Left ventricle myocardium superior (tissue), 1 donor: ENCODE results near the gene CCDC12. TPM values are rescaled to one million over a fixed set of nuclear protein-coding genes. Genes with fewer than 3 reads are reported as not detected.

Experiments used
- ATAC-seq: fragments of 200-7000 bp; cut with Tn5 transposase; one replicate; pipeline ENCODE4 v1.9.1; 2020; ENCODE audit warnings: mild to moderate bottlenecking, moderate library complexity
- DNase-seq: peaks from one replicate; pipeline ENCODE4 v3.0.0-alpha.2; 2020
- intact Hi-C: fragments of 100-400 bp; cut with micrococcal nuclease; formaldehyde crosslinking; loops from one replicate; pipeline ENCODE4 v1.11.0; 2022
- total RNA-seq: library from RNA; stranded (reverse); fragmentation: NEBNext Ultra II Directional; extraction: Animal tissue kit (Norgen Biotek cat#: 25700); gene quantifications from one replicate; pipeline ENCODE4 v1.2.1, GENCODE V29; 2021
- donor health status: DM: no; HTN: yes; CAD: no; lungs with severe emphysema.

CCDC12 gene
- total RNA-seq, 1 donor from 2014 or later = 29.6 TPM

GRCh38 chr3:46931631-46932331 is 44.8 kb downstream of the CCDC12 start:
- ATAC-seq (no peak), DNase-seq (peak; percentile 76)
- intact Hi-C loops = no loop called here

DNA sequence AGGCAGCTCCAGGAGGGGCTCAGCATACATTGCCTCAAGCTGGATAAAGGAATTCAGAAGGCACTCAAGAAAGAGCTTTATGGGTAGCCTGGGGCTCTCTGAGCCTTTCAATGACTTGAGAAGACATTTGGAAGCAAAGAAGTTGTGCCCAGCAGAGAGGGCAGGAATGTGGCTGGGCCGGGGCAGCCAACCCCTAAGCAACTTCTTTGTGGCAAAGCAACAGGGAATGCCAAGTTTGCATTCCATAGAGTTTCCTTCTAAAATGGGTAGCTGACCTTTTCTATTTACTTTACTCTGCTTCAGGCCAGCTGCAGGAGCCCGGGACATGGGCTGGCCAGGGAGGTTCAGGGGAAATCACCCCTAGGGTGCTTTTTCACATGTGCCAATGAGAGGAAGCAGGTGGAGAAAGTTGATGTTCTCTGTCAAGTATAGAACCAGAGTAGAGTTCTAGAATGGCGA is 45.6 kb downstream of the CCDC12 start:
- intact Hi-C loops = no loop called here
- no peak for ATAC-seq
- DNase-seq = no peak

- intact Hi-C loops = no loop called here
- DNase-seq (peak; percentile 48), ATAC-seq (no peak)
Measured at GRCh38 chr3:46930166-46930944, 46.2 kb downstream of the CCDC12 start.

GRCh38 chr3:46929324-46929723 is 47.2 kb downstream of the CCDC12 start:
- intact Hi-C loops = loop anchor here (5.0 kb wide), 1 partner anchor 68 kb away; no protein-coding TSS in a partner anchor
- peak; percentile 80 for DNase-seq
- ATAC-seq = peak; percentile 73

DNA sequence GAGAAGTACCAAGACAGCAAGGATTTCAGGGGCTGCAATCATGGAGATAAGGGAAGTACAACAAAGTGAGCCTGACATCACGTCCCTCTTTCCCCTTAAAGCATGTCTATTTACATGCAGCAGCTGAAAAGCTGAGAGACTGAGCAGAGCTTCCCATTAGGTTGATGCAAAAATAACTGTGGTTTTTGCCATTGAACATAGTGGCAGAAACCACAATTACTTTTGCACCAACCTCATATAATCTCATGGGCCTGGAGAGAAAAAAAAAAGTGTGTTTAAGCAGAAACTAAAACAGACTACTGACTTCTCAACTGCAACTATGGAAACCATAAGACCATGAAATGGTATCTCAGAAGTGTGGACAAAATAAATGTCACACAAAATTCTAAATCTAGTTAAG is 48.3 kb downstream of the CCDC12 start:
- ATAC-seq (no peak), DNase-seq (no peak)
- intact Hi-C loops = loop anchor here (5.0 kb wide), 1 partner anchor 69 kb away; no protein-coding TSS in a partner anchor

DNA sequence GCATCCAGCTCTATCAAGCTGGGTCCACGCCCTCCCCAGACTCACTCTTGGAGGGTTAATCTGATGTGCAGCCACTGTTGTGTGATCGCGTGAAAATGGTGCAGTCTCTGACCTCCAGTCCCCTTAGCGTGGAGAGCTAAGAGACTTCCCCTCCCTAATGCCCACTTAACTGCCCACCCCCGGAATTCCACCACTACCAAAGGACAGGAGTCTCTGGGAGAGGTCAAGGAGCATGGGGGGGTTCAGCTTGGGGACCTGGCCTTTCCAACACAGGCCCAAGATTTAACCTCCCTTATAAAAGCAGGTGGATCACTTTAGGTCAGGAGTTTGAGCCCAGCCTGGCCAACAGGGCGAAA is 48.8 kb downstream of the CCDC12 start:
- DNase-seq = no peak
- intact Hi-C loops = loop anchor here (5.0 kb wide), 1 partner anchor 70 kb away; no protein-coding TSS in a partner anchor
- no peak for ATAC-seq

DNA sequence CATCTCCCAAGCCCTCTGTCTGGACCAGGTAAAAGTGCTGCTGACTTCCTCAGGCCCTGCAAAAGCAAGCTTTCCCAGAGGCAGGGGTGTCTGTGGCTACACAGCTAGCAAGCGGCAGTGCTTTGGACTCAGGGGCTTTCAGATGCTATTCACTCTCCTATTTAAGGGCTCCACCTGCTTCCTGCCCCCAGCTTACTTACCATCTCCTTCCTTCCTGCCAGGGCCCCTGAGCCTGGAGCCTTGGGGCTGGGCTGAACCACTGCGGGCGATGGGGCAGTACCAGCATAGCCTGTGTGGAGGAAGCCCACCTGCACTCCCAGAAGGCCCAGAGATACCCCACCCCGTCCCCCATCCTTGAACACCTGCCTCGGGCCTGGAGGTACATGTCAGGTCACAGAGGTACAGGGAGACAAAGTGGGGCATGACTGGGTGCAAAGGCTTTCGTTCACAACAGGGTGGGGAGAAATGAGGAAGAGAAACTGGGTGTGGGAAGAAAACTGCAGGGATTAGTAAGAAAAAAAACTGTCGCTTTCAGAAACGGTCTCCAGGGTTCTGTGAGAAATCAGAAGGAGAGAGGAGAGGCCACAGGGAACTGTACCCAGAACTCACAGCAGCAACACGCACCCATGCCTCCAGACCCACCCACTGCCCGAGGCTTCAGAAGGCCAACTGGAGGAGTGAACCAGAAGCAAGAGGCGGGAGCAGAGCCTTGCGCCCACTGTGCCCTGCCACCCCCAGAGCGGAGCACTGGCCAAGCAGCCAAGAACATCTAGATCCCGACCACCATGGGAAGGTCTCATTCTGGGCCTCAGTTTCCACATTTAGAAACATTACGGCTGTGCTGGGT is 49.5 kb downstream of the CCDC12 start:
- no peak for ATAC-seq
- intact Hi-C loops = loop anchor here (5.0 kb wide), 1 partner anchor 70 kb away; no protein-coding TSS in a partner anchor
- DNase-seq = peak; percentile 40

GRCh38 chr3:46926447-46926846 is 50.1 kb downstream of the CCDC12 start:
- DNase-seq (no peak), ATAC-seq (no peak)
- intact Hi-C loops = loop anchor here (5.0 kb wide), 1 partner anchor 71 kb away; no protein-coding TSS in a partner anchor

GRCh38 chr3:46926039-46926438 is 50.5 kb downstream of the CCDC12 start:
- intact Hi-C loops = loop anchor here (5.0 kb wide), 1 partner anchor 71 kb away; no protein-coding TSS in a partner anchor
- DNase-seq (no peak), ATAC-seq (peak; percentile 16)

DNA sequence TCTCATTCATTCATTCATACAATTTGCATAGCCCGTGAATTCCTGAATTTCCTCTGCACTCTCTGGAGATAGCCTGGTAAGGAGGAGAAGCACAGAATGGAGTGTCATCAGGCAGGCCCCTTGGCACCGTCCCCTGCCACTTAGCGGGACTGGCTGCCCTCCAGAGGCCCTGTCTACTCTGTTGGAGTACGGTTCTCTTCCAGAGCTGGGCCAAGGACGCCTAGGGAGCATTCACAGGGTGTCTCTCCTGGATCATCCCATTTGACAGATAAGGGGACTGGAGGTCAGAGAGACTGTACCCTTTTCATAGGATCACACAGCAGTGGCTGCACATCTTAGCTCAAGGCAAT is 51.0 kb downstream of the CCDC12 start:
- ATAC-seq = peak; percentile 80
- peak; percentile 91 for DNase-seq
- intact Hi-C loops = loop anchor here (5.0 kb wide), 1 partner anchor 72 kb away; no protein-coding TSS in a partner anchor

DNA sequence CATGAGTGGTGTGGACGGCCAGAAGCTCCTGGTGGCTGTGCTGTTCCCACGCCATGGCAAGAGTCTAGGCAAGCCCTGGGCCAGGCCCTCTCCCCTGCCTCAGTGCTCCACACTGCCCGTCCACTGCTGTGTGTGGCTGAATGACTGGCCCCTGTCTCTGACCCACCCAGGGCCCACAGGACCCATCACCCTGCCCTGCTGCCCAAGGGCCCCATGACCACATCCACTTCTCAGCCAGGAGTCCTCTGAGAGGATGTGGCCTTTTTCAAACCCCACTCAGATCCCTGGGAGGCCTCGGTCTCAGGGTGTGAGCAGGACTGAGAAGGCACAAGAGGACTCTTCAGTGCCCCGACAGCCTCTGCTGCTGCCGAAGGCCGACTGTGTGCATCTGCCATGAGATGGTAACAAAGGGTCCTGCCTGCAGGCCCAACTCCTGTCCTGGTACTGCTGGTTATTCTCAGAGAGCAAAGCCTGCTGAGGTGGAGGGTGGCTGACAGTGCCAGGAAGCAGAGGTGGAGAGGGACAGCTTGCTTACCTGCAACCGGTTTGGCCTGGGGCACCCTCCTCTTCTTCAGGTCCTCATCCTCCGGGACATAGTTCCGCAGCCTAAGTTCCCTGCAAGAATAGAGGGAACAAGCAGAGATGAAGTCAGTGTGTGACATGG is 51.5 kb downstream of the CCDC12 start:
- intact Hi-C loops = loop anchor here (5.0 kb wide), 1 partner anchor 72 kb away; no protein-coding TSS in a partner anchor
- DNase-seq (no peak), ATAC-seq (no peak)

DNA sequence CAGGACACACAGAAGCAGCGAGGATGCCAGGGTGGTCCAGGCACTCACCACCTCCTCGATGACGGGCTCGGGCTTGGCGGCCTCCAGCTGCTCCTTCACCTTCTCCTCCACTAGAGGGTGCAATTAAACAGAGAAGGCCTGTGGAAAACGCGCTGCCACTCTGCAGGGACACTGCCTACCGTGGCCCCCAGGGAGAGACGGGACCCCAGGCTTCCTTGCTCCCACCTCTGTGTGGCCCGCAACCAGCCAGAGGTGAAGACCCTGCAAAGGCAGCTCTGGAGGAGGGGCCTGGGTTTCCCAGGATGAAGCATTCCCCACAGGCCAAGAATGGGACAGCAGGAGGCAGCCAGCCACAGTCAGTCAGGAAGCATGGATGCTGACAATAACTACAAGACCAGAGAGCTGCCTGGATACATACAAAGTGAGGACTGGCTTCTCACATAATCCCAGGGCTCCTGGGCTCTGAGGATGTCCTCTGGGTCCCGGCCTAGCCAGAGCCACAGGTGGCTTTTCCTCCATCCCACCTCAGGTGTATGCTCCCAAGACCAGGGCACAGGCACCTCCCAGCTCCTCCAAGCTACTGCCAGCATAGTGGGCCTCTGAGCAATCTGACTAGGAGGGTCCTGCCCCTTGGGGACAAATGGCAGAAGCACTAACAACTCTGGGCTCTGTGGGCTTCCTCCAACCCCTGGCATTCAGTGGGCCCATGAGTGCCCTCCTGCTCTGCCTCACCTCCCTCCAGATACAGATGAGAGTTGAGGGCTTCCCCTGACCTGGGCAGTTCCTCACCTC is 52.8 kb downstream of the CCDC12 start:
- DNase-seq (no peak), ATAC-seq (peak; percentile 29)
- intact Hi-C loops = no loop called here

DNA sequence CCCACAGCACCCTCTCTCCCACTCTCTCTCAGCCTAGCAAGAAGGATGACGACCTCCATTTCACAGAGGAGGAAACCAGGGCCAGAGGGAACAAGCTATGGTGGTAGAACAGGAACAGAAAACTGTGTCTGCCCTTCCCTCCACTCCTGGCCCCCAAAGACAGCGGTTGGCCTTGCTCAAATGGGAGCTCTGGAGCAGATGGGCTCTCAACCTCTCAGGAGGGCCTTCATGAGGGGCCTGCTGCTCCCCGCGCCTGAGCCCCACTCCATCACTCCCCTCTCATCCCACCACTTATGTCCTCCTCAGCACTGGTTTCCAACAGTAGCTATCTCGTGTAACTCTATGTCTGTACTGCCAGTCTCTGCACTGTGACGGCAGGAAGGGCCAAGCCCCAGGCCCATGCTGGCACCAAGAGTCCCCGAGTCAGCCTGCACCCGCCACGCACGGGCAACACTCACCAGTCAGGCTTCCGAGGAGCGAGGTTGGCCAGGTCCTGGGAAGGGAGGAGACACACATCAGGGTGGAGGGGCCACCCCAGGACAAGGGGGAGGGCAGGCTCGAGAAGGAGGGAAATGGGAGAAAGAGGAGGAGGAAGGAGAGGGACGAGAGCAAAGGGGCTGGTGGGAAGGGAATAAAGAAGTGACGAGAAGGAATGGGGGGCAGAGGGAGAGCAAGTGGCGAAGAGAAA is 53.5 kb downstream of the CCDC12 start:
- ATAC-seq (no peak), DNase-seq (no peak)
- intact Hi-C loops = no loop called here

- ATAC-seq (no peak), DNase-seq (no peak)
- intact Hi-C loops = no loop called here
Measured at GRCh38 chr3:46922426-46922825, 54.1 kb downstream of the CCDC12 start.

GRCh38 chr3:46921871-46922271 is 54.7 kb downstream of the CCDC12 start:
- ATAC-seq (no peak), DNase-seq (no peak)
- intact Hi-C loops = no loop called here

DNA sequence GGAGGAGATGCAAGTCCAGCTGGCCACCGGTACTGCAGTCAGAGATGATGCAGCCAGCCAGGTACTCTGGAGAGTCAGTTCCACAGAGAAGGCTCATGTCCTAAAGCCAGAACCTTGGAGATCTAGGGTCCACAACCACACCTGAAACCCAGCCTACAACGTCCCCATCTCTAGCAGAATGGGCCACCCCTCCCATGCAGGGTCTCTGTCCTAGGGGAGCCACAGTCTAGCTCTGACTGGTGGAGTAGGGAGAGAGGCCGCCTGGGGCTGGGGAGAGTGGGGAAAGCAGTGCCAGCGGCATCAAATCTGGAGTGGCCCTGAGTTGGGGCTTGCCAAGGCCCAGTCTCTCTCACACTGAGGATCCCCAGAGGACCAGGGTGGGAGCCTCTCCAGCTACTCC is 55.5 kb downstream of the CCDC12 start:
- intact Hi-C loops = no loop called here
- DNase-seq = no peak
- ATAC-seq = no peak

GRCh38 chr3:46918634-46919033 is 57.9 kb downstream of the CCDC12 start:
- intact Hi-C loops = no loop called here
- ATAC-seq = no peak
- no peak for DNase-seq

- ATAC-seq (no peak), DNase-seq (no peak)
- intact Hi-C loops = no loop called here
Measured at GRCh38 chr3:46918202-46918601, 58.3 kb downstream of the CCDC12 start.
